HEK293 (cell line): ENCODE measurements around the gene LMTK3.
A peak's percentile ranks its signal among the peaks of the same experiment; 100 is the strongest.

Source experiments
- CTCF ChIA-PET: fragments of 350-600 bp; formaldehyde crosslinking; extraction: SDS; loops from one replicate; lab custom pipeline; 2021; ENCODE audit warnings: antibody characterized with exemption; lab: Yijun Ruan, JAX
- POLR2A ChIA-PET: fragments of 300-600 bp; formaldehyde crosslinking; extraction: SDS; loops from one replicate; lab custom pipeline; 2020; ENCODE audit warnings: antibody characterized with exemption, inconsistent platforms; lab: Yijun Ruan, JAX
- H3K27ac ChIP-seq: fragments of 200-500 bp; sonication (Bioruptor generic); 2 replicates; pipeline ENCODE4 v1.5.1; 2014; ENCODE audit warnings: low read depth, low read length, control low read depth, inconsistent platforms; ENCODE audit errors: extremely low read depth
- H3K36me3 ChIP-seq, 2 experiments: fragments of 200-500 bp in 1 of 2; sonication (Bioruptor generic) in 1 of 2; 1 replicate in 1 of 2; 2 replicates in 1 of 2; pipeline ENCODE4 v1.5.1; 2014 to 2017; ENCODE audit warnings: inconsistent platforms in 2 of 2, low read length in 2 of 2; ENCODE audit not compliant: control insufficient read depth in 2 of 2, insufficient read depth in 1 of 2
- H3K4me1 ChIP-seq: fragments of 200-500 bp; sonication (Bioruptor generic); 2 replicates; pipeline ENCODE4 v1.5.1; 2014; ENCODE audit warnings: mild to moderate bottlenecking, low read length, inconsistent platforms; ENCODE audit not compliant: control insufficient read depth, insufficient read depth
- H3K4me3 ChIP-seq: 2 replicates; pipeline ENCODE4 v1.5.1; 2011; ENCODE audit warnings: low read depth, mild to moderate bottlenecking, control low read depth, low read length, moderate library complexity
- H3K9me3 ChIP-seq: fragments of 200-500 bp; sonication (Bioruptor generic); 2 replicates; pipeline ENCODE4 v1.5.1; 2014; ENCODE audit warnings: low read depth, low read length, inconsistent platforms; ENCODE audit not compliant: control insufficient read depth, insufficient read depth
- BCL11A ChIP-seq: fragments of 450-650 bp; formaldehyde crosslinking; IDR thresholded peaks from 2 replicates; pipeline ENCODE4 v1.5.1; 2016; ENCODE audit warnings: low read depth, missing biosample characterization, missing genetic modification characterization
- GLI4 ChIP-seq: fragments of 450-650 bp; formaldehyde crosslinking; IDR thresholded peaks from 2 replicates; pipeline ENCODE4 v1.5.1; 2016; ENCODE audit warnings: missing biosample characterization, missing genetic modification characterization
- KLF8 ChIP-seq: fragments of 450-650 bp; formaldehyde crosslinking; IDR thresholded peaks from 2 replicates; pipeline ENCODE4 v1.5.1; 2016; ENCODE audit warnings: missing biosample characterization, missing genetic modification characterization
- PRDM10 ChIP-seq: fragments of 450-650 bp; formaldehyde crosslinking; IDR thresholded peaks from 2 replicates; pipeline ENCODE4 v1.5.1; 2016; ENCODE audit warnings: missing biosample characterization, missing genetic modification characterization
- SP7 ChIP-seq: fragments of 450-650 bp; formaldehyde crosslinking; IDR thresholded peaks from 2 replicates; pipeline ENCODE4 v1.5.1; 2016; ENCODE audit warnings: missing biosample characterization, missing genetic modification characterization
- ZFHX2 ChIP-seq: fragments of 450-650 bp; formaldehyde crosslinking; conservative IDR thresholded peaks from 2 replicates; pipeline ENCODE4 v1.5.1; 2016; ENCODE audit warnings: missing biosample characterization, missing genetic modification characterization
- ZNF211 ChIP-seq: fragments of 450-650 bp; formaldehyde crosslinking; IDR thresholded peaks from 2 replicates; pipeline ENCODE4 v1.5.1; 2016; ENCODE audit warnings: low read depth, missing biosample characterization, missing genetic modification characterization
- ZNF223 ChIP-seq: fragments of 450-650 bp; formaldehyde crosslinking; IDR thresholded peaks from 2 replicates; pipeline ENCODE4 v1.5.1; 2016; ENCODE audit warnings: missing biosample characterization, missing genetic modification characterization
- ZNF239 ChIP-seq: fragments of 450-650 bp; formaldehyde crosslinking; IDR thresholded peaks from 2 replicates; pipeline ENCODE4 v1.5.1; 2016; ENCODE audit warnings: missing biosample characterization, missing genetic modification characterization
- ZNF416 ChIP-seq: fragments of 450-650 bp; formaldehyde crosslinking; IDR thresholded peaks from 2 replicates; pipeline ENCODE4 v1.5.1; 2016; ENCODE audit warnings: missing biosample characterization, missing genetic modification characterization
- ZNF48 ChIP-seq: fragments of 450-650 bp; formaldehyde crosslinking; IDR thresholded peaks from 2 replicates; pipeline ENCODE4 v1.5.1; 2016; ENCODE audit warnings: missing biosample characterization, missing genetic modification characterization
- ZNF600 ChIP-seq: fragments of 450-650 bp; formaldehyde crosslinking; IDR thresholded peaks from 2 replicates; pipeline ENCODE4 v1.5.1; 2016; ENCODE audit warnings: missing biosample characterization, missing genetic modification characterization
- ZNF629 ChIP-seq: fragments of 450-650 bp; formaldehyde crosslinking; IDR thresholded peaks from 2 replicates; pipeline ENCODE4 v1.5.1; 2017; ENCODE audit warnings: missing biosample characterization, missing genetic modification characterization
- ZNF776 ChIP-seq: fragments of 450-650 bp; formaldehyde crosslinking; IDR thresholded peaks from 2 replicates; pipeline ENCODE4 v1.5.0; 2017; ENCODE audit warnings: missing biosample characterization, missing genetic modification characterization, borderline replicate concordance
- ZNF785 ChIP-seq: fragments of 450-650 bp; formaldehyde crosslinking; IDR thresholded peaks from 2 replicates; pipeline ENCODE4 v1.5.1; 2016; ENCODE audit warnings: missing biosample characterization, missing genetic modification characterization
- TF ChIP-seq, protein P1 (sequence below): fragments of 450-650 bp; formaldehyde crosslinking; conservative IDR thresholded peaks from 2 replicates; pipeline ENCODE4 v1.5.1; 2016; ENCODE audit warnings: low read depth, missing biosample characterization, missing genetic modification characterization
- TF ChIP-seq, protein P2 (sequence below): fragments of 450-650 bp; IDR thresholded peaks from 2 replicates; pipeline ENCODE4 v1.5.1; 2018; ENCODE audit warnings: missing biosample characterization, missing genetic modification characterization
- TF ChIP-seq, protein P3 (sequence below): fragments of 450-650 bp; formaldehyde crosslinking; IDR thresholded peaks from 2 replicates; pipeline ENCODE4 v1.5.1; 2016; ENCODE audit warnings: missing biosample characterization, missing genetic modification characterization

LMTK3 gene

GRCh38 chr19:48484247-48484893, 27.3 kb downstream of the LMTK3 start:
- H3K9me3 ChIP-seq, result no peaks in the 10 kb centered on the region
- no peak overlapping the region for H3K27ac ChIP-seq
- peaks cover 15 to 16% of the 10 kb centered on the region in 2 experiments; a peak in 2 of 3 replicates for H3K36me3 ChIP-seq
- H3K4me3 ChIP-seq, result no peak overlapping the region
- POLR2A ChIA-PET, result no interaction called here
- H3K4me1 ChIP-seq, result no peaks in the 10 kb centered on the region
- TF ChIP-seq ZNF600 (peak; percentile 54), ZNF785 (no peak)
- TF ChIP-seq, all 188 proteins: peak for 1
- CTCF ChIA-PET, result no interaction called here

DNA sequence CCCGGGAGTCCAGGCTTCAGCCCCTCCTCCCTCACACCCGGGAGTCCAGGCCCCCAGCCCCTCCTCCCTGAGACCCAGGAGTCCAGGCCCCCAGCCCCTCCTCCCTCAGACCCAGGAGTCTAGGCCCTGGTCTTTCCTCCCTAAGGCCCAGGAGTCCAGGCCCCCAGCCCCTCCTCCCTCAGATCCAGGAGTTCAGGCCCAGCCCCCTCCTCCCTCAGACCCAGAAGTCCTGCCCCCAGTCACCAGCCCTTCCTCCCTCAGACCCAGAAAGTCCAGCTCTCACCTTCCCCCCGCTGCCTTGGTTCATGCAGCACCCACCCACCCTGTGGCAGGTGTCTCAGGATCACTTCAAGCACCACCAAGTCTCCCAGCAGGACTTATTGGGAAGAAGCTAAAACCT, 28.3 kb downstream of the LMTK3 start:
- ChIA-PET CTCF (interaction anchor here (0.7 kb wide), 1 partner anchor 211 kb away, joined by 3 read pairs; no protein-coding TSS in a partner anchor), POLR2A (interaction anchor here (0.8 kb wide), 1 partner anchor 10 kb away, joined by 3 read pairs; no protein-coding TSS in a partner anchor)
- H3K4me3 ChIP-seq, result no peak overlapping the region
- H3K4me1 ChIP-seq, result no peaks in the 10 kb centered on the region
- H3K36me3 ChIP-seq, result peaks cover 15 to 22% of the 10 kb centered on the region in 2 experiments; a peak in 2 of 3 replicates
- no peaks in the 10 kb centered on the region for H3K9me3 ChIP-seq
- H3K27ac ChIP-seq, result no peak overlapping the region
- TF ChIP-seq, protein P1, sequence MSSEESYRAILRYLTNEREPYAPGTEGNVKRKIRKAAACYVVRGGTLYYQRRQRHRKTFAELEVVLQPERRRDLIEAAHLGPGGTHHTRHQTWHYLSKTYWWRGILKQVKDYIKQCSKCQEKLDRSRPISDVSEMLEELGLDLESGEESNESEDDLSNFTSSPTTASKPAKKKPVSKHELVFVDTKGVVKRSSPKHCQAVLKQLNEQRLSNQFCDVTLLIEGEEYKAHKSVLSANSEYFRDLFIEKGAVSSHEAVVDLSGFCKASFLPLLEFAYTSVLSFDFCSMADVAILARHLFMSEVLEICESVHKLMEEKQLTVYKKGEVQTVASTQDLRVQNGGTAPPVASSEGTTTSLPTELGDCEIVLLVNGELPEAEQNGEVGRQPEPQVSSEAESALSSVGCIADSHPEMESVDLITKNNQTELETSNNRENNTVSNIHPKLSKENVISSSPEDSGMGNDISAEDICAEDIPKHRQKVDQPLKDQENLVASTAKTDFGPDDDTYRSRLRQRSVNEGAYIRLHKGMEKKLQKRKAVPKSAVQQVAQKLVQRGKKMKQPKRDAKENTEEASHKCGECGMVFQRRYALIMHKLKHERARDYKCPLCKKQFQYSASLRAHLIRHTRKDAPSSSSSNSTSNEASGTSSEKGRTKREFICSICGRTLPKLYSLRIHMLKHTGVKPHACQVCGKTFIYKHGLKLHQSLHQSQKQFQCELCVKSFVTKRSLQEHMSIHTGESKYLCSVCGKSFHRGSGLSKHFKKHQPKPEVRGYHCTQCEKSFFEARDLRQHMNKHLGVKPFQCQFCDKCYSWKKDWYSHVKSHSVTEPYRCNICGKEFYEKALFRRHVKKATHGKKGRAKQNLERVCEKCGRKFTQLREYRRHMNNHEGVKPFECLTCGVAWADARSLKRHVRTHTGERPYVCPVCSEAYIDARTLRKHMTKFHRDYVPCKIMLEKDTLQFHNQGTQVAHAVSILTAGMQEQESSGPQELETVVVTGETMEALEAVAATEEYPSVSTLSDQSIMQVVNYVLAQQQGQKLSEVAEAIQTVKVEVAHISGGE (tag by site-specific recombination), result no peak
- TF ChIP-seq ZNF223 (tag by site-specific recombination), result no peak
- no peak for TF ChIP-seq ZFHX2 (tag by site-specific recombination)
- no peak for TF ChIP-seq ZNF211 (tag by site-specific recombination)
- no peak for TF ChIP-seq ZNF48 (tag by site-specific recombination)
- TF ChIP-seq, protein P2, sequence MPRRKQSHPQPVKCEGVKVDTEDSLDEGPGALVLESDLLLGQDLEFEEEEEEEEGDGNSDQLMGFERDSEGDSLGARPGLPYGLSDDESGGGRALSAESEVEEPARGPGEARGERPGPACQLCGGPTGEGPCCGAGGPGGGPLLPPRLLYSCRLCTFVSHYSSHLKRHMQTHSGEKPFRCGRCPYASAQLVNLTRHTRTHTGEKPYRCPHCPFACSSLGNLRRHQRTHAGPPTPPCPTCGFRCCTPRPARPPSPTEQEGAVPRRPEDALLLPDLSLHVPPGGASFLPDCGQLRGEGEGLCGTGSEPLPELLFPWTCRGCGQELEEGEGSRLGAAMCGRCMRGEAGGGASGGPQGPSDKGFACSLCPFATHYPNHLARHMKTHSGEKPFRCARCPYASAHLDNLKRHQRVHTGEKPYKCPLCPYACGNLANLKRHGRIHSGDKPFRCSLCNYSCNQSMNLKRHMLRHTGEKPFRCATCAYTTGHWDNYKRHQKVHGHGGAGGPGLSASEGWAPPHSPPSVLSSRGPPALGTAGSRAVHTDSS (tag by site-specific recombination), result no peak
- TF ChIP-seq, all 188 proteins: peak for 0

- POLR2A ChIA-PET, result interaction anchor here (1.6 to 1.8 kb wide), 2 partner anchors 11 to 12 kb away, joined by 5 to 8 read pairs; no protein-coding TSS in a partner anchor
- no peak overlapping the region for H3K4me3 ChIP-seq
- CTCF ChIA-PET, result interaction anchor here (1.7 kb wide), 1 partner anchor 8 kb away, joined by 12 read pairs; no protein-coding TSS in a partner anchor
- H3K9me3 ChIP-seq, result no peaks in the 10 kb centered on the region
- peaks cover 15 to 34% of the 10 kb centered on the region in 2 experiments; a peak in 2 of 3 replicates for H3K36me3 ChIP-seq
- no peak overlapping the region; the same call in 1 of the 2 replicates for H3K27ac ChIP-seq
- H3K4me1 ChIP-seq, result no peaks in the 10 kb centered on the region
- TF ChIP-seq KLF8 (tag by site-specific recombination) (0 out of 2 replicates have a peak, but pooled peaks have one; percentile 40), ZNF416 (no peak), SP7 (0 out of 2 replicates have a peak, but pooled peaks have one; percentile 16), PRDM10 (tag by site-specific recombination) (peak; percentile 63), ZNF239 (no peak), ZNF629 (peak; percentile 39; the same call in 1 of the 2 replicates), BCL11A (tag by site-specific recombination) (0 out of 2 replicates have a peak, but pooled peaks have one; percentile 18), GLI4 (tag by site-specific recombination) (no peak), ZNF776 (no peak)
- TF ChIP-seq, protein P3, sequence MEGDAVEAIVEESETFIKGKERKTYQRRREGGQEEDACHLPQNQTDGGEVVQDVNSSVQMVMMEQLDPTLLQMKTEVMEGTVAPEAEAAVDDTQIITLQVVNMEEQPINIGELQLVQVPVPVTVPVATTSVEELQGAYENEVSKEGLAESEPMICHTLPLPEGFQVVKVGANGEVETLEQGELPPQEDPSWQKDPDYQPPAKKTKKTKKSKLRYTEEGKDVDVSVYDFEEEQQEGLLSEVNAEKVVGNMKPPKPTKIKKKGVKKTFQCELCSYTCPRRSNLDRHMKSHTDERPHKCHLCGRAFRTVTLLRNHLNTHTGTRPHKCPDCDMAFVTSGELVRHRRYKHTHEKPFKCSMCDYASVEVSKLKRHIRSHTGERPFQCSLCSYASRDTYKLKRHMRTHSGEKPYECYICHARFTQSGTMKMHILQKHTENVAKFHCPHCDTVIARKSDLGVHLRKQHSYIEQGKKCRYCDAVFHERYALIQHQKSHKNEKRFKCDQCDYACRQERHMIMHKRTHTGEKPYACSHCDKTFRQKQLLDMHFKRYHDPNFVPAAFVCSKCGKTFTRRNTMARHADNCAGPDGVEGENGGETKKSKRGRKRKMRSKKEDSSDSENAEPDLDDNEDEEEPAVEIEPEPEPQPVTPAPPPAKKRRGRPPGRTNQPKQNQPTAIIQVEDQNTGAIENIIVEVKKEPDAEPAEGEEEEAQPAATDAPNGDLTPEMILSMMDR (tag by site-specific recombination), result no peak
Observed at GRCh38 chr19:48481846-48482639, 29.6 kb downstream of the LMTK3 start.
